Measurements from ENCODE around the gene COL9A3. TPM values are rescaled to one million over a fixed set of nuclear protein-coding genes. Genes with fewer than 3 reads are reported as not detected.

Gene COL9A3
- total RNA-seq, 1 experiment from 2014 or later: 136 TPM

GRCh38 chr20:62819494-62820174, 2.8 kb downstream of the COL9A3 start:
- Mint-ChIP-seq H3K27ac (no peak overlapping the region), H3K27me3 (ENCODE audit: low read depth) (no peaks in the 10 kb centered on the region; the same call in 1 of the 2 replicates), H3K4me1 (peaks cover 27% of the 10 kb centered on the region), H3K36me3 (no peaks in the 10 kb centered on the region), H3K9me3 (no peaks in the 10 kb centered on the region), H3K4me3 (no peak overlapping the region)
- DNase-seq (ENCODE audit: low spot score): no peak
- no peak for ATAC-seq
- TF ChIP-seq RORB (CRISPR knock-in tag; IDR thresholded peaks at IDR 0.05) (no peak), FOXP4 (CRISPR knock-in tag; IDR thresholded peaks at IDR 0.05) (no peak), TP53 (CRISPR knock-in tag; IDR thresholded peaks at IDR 0.05) (no peak), AFF4 (CRISPR knock-in tag; IDR thresholded peaks at IDR 0.05; ENCODE audit: borderline replicate concordance) (no peak), ZNF219 (CRISPR knock-in tag; IDR thresholded peaks at IDR 0.05; ENCODE audit: borderline replicate concordance) (no peak), E2F4 (CRISPR knock-in tag; IDR thresholded peaks at IDR 0.05; ENCODE audit: borderline replicate concordance, low read depth) (no peak), SP1 (CRISPR knock-in tag; conservative IDR thresholded peaks at IDR 0.05) (no peak), JUN (CRISPR knock-in tag; IDR thresholded peaks at IDR 0.05) (no peak), ATF3 (CRISPR knock-in tag; conservative IDR thresholded peaks at IDR 0.05) (no peak), ATF6 (CRISPR knock-in tag; IDR thresholded peaks at IDR 0.05) (no peak)
- POLR2A ChIA-PET: no interaction called here
- CTCF ChIA-PET: interaction anchor here (1.2 kb wide), 1 partner anchor 177 kb away, joined by 3 read pairs; the partner anchor contains the start of gene SLCO4A1

- H3K36me3 Mint-ChIP-seq: no peaks in the 10 kb centered on the region
- H3K4me1 Mint-ChIP-seq: peaks cover 23% of the 10 kb centered on the region
- no peak for TF ChIP-seq PREB (CRISPR knock-in tag; IDR thresholded peaks at IDR 0.05; ENCODE audit: borderline replicate concordance)
- no peak for TF ChIP-seq GABPB1 (CRISPR knock-in tag; IDR thresholded peaks at IDR 0.05)
- DNase-seq (ENCODE audit: low spot score) (no peak), ATAC-seq (no peak)
- CTCF ChIA-PET: no interaction called here
- 0 out of 2 replicates have a peak overlapping the region, but pooled peaks have one; percentile 23 for H3K27ac Mint-ChIP-seq
- H3K4me3 Mint-ChIP-seq: no peak overlapping the region
- no peaks in the 10 kb centered on the region for H3K9me3 Mint-ChIP-seq
- POLR2A ChIA-PET: interaction anchor here (0.5 kb wide), 1 partner anchor 1089 kb away, joined by 3 read pairs; no protein-coding TSS in a partner anchor
- no peaks in the 10 kb centered on the region; the same call in 1 of the 2 replicates for H3K27me3 Mint-ChIP-seq (ENCODE audit: low read depth)
Observed at GRCh38 chr20:62820208-62820961, 3.5 kb downstream of the COL9A3 start.

Measured in WTC11 (cell line).